ENCODE measurements around the gene MCOLN2.

DNA sequence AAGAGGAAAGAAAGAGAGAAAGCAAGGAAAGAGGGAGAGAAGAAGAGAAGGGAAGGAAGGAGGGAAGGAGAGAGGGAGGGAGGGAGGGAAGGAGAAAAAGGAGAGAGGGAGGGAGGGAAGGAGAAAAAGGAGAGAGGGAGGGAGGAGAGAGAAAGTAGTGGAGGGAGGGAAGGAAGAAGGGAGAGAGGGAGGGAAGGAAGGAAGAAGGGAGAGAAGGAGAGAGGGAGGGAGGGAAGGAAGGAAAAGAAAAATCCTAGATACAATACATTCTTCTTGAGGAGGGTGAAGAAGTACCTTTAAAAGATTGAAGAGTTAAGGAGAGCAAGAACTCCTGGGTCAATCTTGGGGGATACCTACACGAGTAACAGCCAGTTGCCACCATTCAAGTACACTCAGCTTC, 29.2 kb downstream of the MCOLN2 start:
- TF ChIP-seq MXI1 (conservative IDR thresholded peaks at IDR 0.05; ENCODE audit: poor library complexity, severe bottlenecking) (no peak), TAF1 (IDR thresholded peaks at IDR 0.05; ENCODE audit: low read depth) (no peak), POLR2AphosphoS5 (IDR thresholded peaks at IDR 0.05) (no peak)
- TF ChIP-seq, protein P1, sequence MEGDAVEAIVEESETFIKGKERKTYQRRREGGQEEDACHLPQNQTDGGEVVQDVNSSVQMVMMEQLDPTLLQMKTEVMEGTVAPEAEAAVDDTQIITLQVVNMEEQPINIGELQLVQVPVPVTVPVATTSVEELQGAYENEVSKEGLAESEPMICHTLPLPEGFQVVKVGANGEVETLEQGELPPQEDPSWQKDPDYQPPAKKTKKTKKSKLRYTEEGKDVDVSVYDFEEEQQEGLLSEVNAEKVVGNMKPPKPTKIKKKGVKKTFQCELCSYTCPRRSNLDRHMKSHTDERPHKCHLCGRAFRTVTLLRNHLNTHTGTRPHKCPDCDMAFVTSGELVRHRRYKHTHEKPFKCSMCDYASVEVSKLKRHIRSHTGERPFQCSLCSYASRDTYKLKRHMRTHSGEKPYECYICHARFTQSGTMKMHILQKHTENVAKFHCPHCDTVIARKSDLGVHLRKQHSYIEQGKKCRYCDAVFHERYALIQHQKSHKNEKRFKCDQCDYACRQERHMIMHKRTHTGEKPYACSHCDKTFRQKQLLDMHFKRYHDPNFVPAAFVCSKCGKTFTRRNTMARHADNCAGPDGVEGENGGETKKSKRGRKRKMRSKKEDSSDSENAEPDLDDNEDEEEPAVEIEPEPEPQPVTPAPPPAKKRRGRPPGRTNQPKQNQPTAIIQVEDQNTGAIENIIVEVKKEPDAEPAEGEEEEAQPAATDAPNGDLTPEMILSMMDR (IDR thresholded peaks at IDR 0.05; ENCODE audit: poor library complexity, severe bottlenecking), result no peak
